H1 (cell line): Measurements from ENCODE around the gene ALDH1A2. TPM values are rescaled to one million over a fixed set of nuclear protein-coding genes. Genes with fewer than 3 reads are reported as not detected.

ENCODE experiments used
- CTCF ChIA-PET: fragments of 300-600 bp; sonication (Branson Sonifier 250); formaldehyde crosslinking; loops from one replicate; lab custom pipeline; 2021; ENCODE audit not compliant: partially characterized antibody; lab: Charles Lee
- POLR2A ChIA-PET: fragments of 300-600 bp; sonication (Branson Sonifier 250); formaldehyde crosslinking; loops from one replicate; lab custom pipeline; 2021; ENCODE audit warnings: inconsistent platforms; ENCODE audit not compliant: partially characterized antibody; lab: Charles Lee
- DNase-seq, 2 experiments: peaks; one replicate each; pipeline versions ENCODE4 v3.0.0 to v3.0.0-alpha.2; 2010 to 2022; ENCODE audit warnings: low spot score in 2 of 2, low read depth in 1 of 2, mixed read lengths in 1 of 2
- FAIRE-seq: peaks from 2 replicates; lab custom pipeline; 2011; peaks lifted over from hg19 to GRCh38; lab: Jason Lieb, UNC
- H2AFZ ChIP-seq: 2 replicates; pipeline ENCODE4 v1.8.1; 2012; ENCODE audit warnings: low read length, inconsistent platforms
- H2AK5ac ChIP-seq: 2 replicates; pipeline ENCODE4 v1.6.1; 2013; ENCODE audit warnings: low read depth, low read length
- H2BK120ac ChIP-seq: replicated peaks from 2 replicates; pipeline ENCODE3; 2013; ENCODE audit warnings: low read depth, low read length, inconsistent platforms
- H2BK12ac ChIP-seq: 2 replicates; pipeline ENCODE4 v1.6.1; 2013; ENCODE audit warnings: low read depth, low read length
- H2BK15ac ChIP-seq: 2 replicates; pipeline ENCODE4 v1.6.1; 2013; ENCODE audit warnings: low read length
- H2BK20ac ChIP-seq: 2 replicates; pipeline ENCODE4 v1.6.1; 2013; ENCODE audit warnings: low read length
- H2BK5ac ChIP-seq: 2 replicates; pipeline ENCODE4 v1.6.1; 2013; ENCODE audit warnings: low read depth, low read length
- H3K14ac ChIP-seq: 2 replicates; pipeline ENCODE4 v1.6.1; 2013; ENCODE audit warnings: inconsistent platforms; ENCODE audit not compliant: insufficient read length
- H3K18ac ChIP-seq: 2 replicates; pipeline ENCODE4 v1.6.1; 2013; ENCODE audit warnings: low read length; ENCODE audit errors: extremely low read depth
- H3K23ac ChIP-seq: 2 replicates; pipeline ENCODE4 v1.6.1; 2013; ENCODE audit warnings: inconsistent platforms; ENCODE audit not compliant: insufficient read length
- H3K23me2 ChIP-seq: 2 replicates; pipeline ENCODE4 v1.6.1; 2013; ENCODE audit warnings: low read depth, low read length
- H3K27ac ChIP-seq: 2 replicates; pipeline ENCODE4 v1.6.1; 2011; ENCODE audit warnings: low read depth, low read length, inconsistent platforms
- H3K27me3 ChIP-seq, 4 experiments: replicated peaks in 1 of 4; 1 replicate in 1 of 4; 2 replicates in 3 of 4; pipeline versions ENCODE4 v1.6.1 to v1.8.1; 2011 to 2013; ENCODE audit warnings: low read length in 3 of 4, mild to moderate bottlenecking in 3 of 4, inconsistent platforms in 2 of 4, mixed read lengths in 2 of 4, moderate library complexity in 1 of 4; ENCODE audit not compliant: control insufficient read depth in 3 of 4, insufficient read depth in 3 of 4; ENCODE audit errors: extremely low read depth in 1 of 4
- H3K36me3 ChIP-seq, 4 experiments: 2 replicates each; pipeline versions ENCODE4 v1.6.1 to v1.8.1; 2011 to 2013; ENCODE audit warnings: mild to moderate bottlenecking in 4 of 4, low read length in 3 of 4, moderate library complexity in 2 of 4, control low read depth in 1 of 4, inconsistent platforms in 1 of 4; ENCODE audit not compliant: insufficient read depth in 4 of 4, control insufficient read depth in 2 of 4
- H3K4ac ChIP-seq: replicated peaks from 2 replicates; pipeline ENCODE3; 2013; ENCODE audit warnings: low read length, low read depth, mixed read lengths, inconsistent platforms; ENCODE audit not compliant: insufficient read length
- H3K4me1 ChIP-seq, 4 experiments: replicated peaks in 1 of 4; 1 replicate in 1 of 4; 2 replicates in 3 of 4; pipeline versions ENCODE4 v1.6.1 to v1.8.1; 2011 to 2013; ENCODE audit warnings: low read length in 3 of 4, inconsistent platforms in 2 of 4, mixed read lengths in 1 of 4; ENCODE audit not compliant: insufficient read depth in 4 of 4, control insufficient read depth in 3 of 4
- H3K4me2 ChIP-seq, 2 experiments: 2 replicates each; pipeline versions ENCODE4 v1.6.1 to v1.8.1; 2011 to 2013; ENCODE audit warnings: low read depth in 2 of 2, low read length in 2 of 2, control low read depth in 1 of 2, inconsistent platforms in 1 of 2, mild to moderate bottlenecking in 1 of 2; ENCODE audit not compliant: insufficient read depth in 1 of 2
- H3K4me3 ChIP-seq, 4 experiments: fragments of 200-600, 300-600 bp in 1 of 4; sonication (generic), shearing (Covaris generic), sonication (Bioruptor Twin) in 1 of 4; 2 replicates each; pipeline versions ENCODE4 v1.5.1 to v1.8.1; 2011 to 2016; ENCODE audit warnings: low read length in 4 of 4, low read depth in 3 of 4, control low read depth in 2 of 4, inconsistent platforms in 2 of 4, mild to moderate bottlenecking in 2 of 4, mixed read lengths in 1 of 4, moderate library complexity in 1 of 4; ENCODE audit not compliant: insufficient read depth in 2 of 4; ENCODE audit errors: extremely low read depth in 1 of 4
- H3K56ac ChIP-seq: replicated peaks from 2 replicates; pipeline ENCODE3; 2013; ENCODE audit warnings: low read depth, mild to moderate bottlenecking, mixed read lengths, low read length, inconsistent platforms; ENCODE audit not compliant: insufficient read length
- H3K79me1 ChIP-seq: 2 replicates; pipeline ENCODE4 v1.6.1; 2013; ENCODE audit warnings: low read depth, low read length, control low read depth
- H3K79me2 ChIP-seq, 2 experiments: 2 replicates each; pipeline versions ENCODE4 v1.6.1 to v1.8.1; 2012 to 2013; ENCODE audit warnings: low read length in 2 of 2, mild to moderate bottlenecking in 2 of 2, inconsistent platforms in 1 of 2; ENCODE audit not compliant: insufficient read depth in 2 of 2, control insufficient read depth in 1 of 2
- H3K9ac ChIP-seq, 4 experiments: replicated peaks in 1 of 4; 1 replicate in 1 of 4; 2 replicates in 3 of 4; pipeline versions ENCODE4 v1.6.1 to v1.8.1; 2011 to 2013; ENCODE audit warnings: low read depth in 3 of 4, low read length in 3 of 4, control low read depth in 2 of 4, mild to moderate bottlenecking in 2 of 4, moderate library complexity in 2 of 4, inconsistent platforms in 1 of 4; ENCODE audit errors: extremely low read depth in 1 of 4
- H3K9me3 ChIP-seq, 2 experiments: 2 replicates each; pipeline versions ENCODE4 v1.6.1 to v1.8.1; 2012 to 2013; ENCODE audit warnings: mild to moderate bottlenecking in 2 of 2, moderate library complexity in 2 of 2, control low read depth in 1 of 2, inconsistent platforms in 1 of 2, low read depth in 1 of 2, low read length in 1 of 2, mixed read lengths in 1 of 2; ENCODE audit not compliant: insufficient read depth in 2 of 2
- H4K20me1 ChIP-seq, 2 experiments: replicated peaks in 1 of 2; 2 replicates each; pipeline versions ENCODE3 to v1.8.1; 2011 to 2013; ENCODE audit warnings: inconsistent platforms in 2 of 2, low read length in 2 of 2, mild to moderate bottlenecking in 1 of 2; ENCODE audit not compliant: insufficient read depth in 2 of 2, control insufficient read depth in 1 of 2
- H4K5ac ChIP-seq: 2 replicates; pipeline ENCODE4 v1.6.1; 2013; ENCODE audit warnings: low read length, low read depth, mixed read lengths, inconsistent platforms; ENCODE audit not compliant: insufficient read length
- H4K8ac ChIP-seq: 2 replicates; pipeline ENCODE4 v1.8.0; 2013; ENCODE audit warnings: mild to moderate bottlenecking, moderate library complexity, low read length, inconsistent platforms; ENCODE audit not compliant: insufficient read depth; ENCODE audit errors: extremely low read depth
- H4K91ac ChIP-seq: replicated peaks from 2 replicates; pipeline ENCODE3; 2013; ENCODE audit warnings: low read length, mixed read lengths, inconsistent platforms; ENCODE audit not compliant: insufficient read length
- EP300 ChIP-seq, 2 experiments: IDR thresholded peaks; 1 replicate in 1 of 2; 2 replicates in 1 of 2; pipeline ENCODE4 v1.6.1; 2011 to 2012; ENCODE audit warnings: low read depth in 2 of 2, low read length in 2 of 2, mild to moderate bottlenecking in 2 of 2, borderline replicate concordance in 1 of 2, inconsistent platforms in 1 of 2, moderate library complexity in 1 of 2
- SIX5 ChIP-seq: IDR thresholded peaks from 2 replicates; pipeline ENCODE4 v1.6.1; 2011; ENCODE audit warnings: mild to moderate bottlenecking, low read depth, low read length
- TAF7 ChIP-seq: optimal IDR thresholded peaks from 2 replicates; pipeline ENCODE3; 2011; ENCODE audit warnings: low read depth, mild to moderate bottlenecking, inconsistent platforms, low read length, moderate library complexity, borderline replicate concordance
- YY1 ChIP-seq: IDR thresholded peaks from 2 replicates; pipeline ENCODE4 v1.6.1; 2011; ENCODE audit warnings: low read depth, mild to moderate bottlenecking, low read length
- WGBS, 2 experiments: shearing (Covaris generic) in 1 of 2; methylation state at CpG; one replicate each; pipeline versions ENCODE4 v1.1.6 to v1.1.7; 2013 to 2015; ENCODE audit warnings: low lambda C conversion rate in 2 of 2, mixed read lengths in 2 of 2, inconsistent platforms in 1 of 2, low coverage in 1 of 2, missing lambda C conversion rate in 1 of 2; ENCODE audit not compliant: insufficient replicate concordance in 2 of 2, insufficient coverage in 1 of 2, insufficient read length in 1 of 2; ENCODE audit errors: extremely low coverage in 1 of 2, missing lambda C conversion rate in 1 of 2; 5-methylcytosine and 5-hydroxymethylcytosine counted together
- polyA plus RNA-seq, 7 experiments: library from polyadenylated mRNA; depleted of rRNA in 3 of 7; stranded (reverse) in 5 of 7; unstranded in 2 of 7; fragments of >200 nt in 5 of 7; fragments of 200-250 nt in 2 of 7; gene quantifications; 1 replicate in 5 of 7; 2 replicates in 1 of 7; 4 replicates in 1 of 7; pipeline versions ENCODE4 v1.2.1 to v1.2.3, GENCODE V29; 2011 to 2013; ENCODE audit warnings: missing spikeins in 2 of 7, mixed read lengths in 2 of 7
- total RNA-seq: library from RNA; stranded (reverse); fragmentation: NEBNext Ultra II Directional; extraction: Animal tissue kit (Norgen Biotek cat#: 25700); gene quantifications from 2 replicates; pipeline ENCODE4 v1.2.1, GENCODE V29; 2021
- TF ChIP-seq, protein P1 (sequence below): IDR thresholded peaks from 2 replicates; pipeline ENCODE4 v1.6.1; 2012; ENCODE audit warnings: inconsistent platforms
- TF ChIP-seq, protein P2 (sequence below): IDR thresholded peaks from 2 replicates; pipeline ENCODE4 v1.6.1; 2012; ENCODE audit warnings: low read length, inconsistent platforms

ALDH1A2 gene
- total and polyA plus RNA-seq, 2 of the 8 experiments (the other 6 are each of a cell fraction or from before 2014, with no cell fraction given), result 0.06 to 0.24 TPM

DNA sequence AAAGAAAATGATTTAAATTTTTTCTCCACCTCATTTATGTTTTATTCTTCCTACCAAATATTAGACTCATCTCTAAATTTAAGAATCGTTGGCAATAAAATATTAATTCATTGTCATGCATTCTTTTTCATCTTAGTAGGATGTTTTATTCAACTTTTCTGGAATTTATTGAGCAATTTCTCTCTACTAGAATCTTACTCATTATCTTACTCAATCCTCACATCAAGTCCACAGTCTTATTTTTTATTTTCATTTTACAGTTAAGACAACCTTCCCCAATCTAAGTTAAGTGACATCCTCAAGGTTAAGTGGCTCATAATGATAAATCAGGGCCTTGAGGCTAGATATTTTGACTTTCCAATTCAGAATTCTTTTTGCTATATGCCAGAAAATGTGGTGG lies 15.9 kb upstream of the ALDH1A2 start:
- Histone ChIP-seq H2BK20ac (no peak overlapping the region), H3K56ac (no peak overlapping the region), H3K4me2 (no peak overlapping the region), H2BK12ac (no peak overlapping the region), H3K27ac (no peak overlapping the region), H3K9me3 (no peaks in the 10 kb centered on the region), H2BK15ac (no peak overlapping the region), H3K23ac (no peak overlapping the region), H3K4me1 (peaks cover 0 to 3% (median 0%) of the 10 kb centered on the region in 4 experiments; a peak in 1 of 7 replicates), H3K79me2 (no peaks in the 10 kb centered on the region), H3K79me1 (no peaks in the 10 kb centered on the region), H2BK120ac (no peak overlapping the region), H3K9ac (no peak overlapping the region), H3K4me3 (no peak overlapping the region), H2BK5ac (no peak overlapping the region), H4K20me1 (no peaks in the 10 kb centered on the region), H3K27me3 (no peaks in the 10 kb centered on the region), H3K4ac (no peak overlapping the region), H2AFZ (no peak overlapping the region), H3K36me3 (no peaks in the 10 kb centered on the region), H4K8ac (no peak overlapping the region), H4K5ac (no peak overlapping the region), H2AK5ac (no peak overlapping the region), H3K14ac (no peak overlapping the region), H4K91ac (no peak overlapping the region), H3K18ac (no peak overlapping the region), H3K23me2 (no peaks in the 10 kb centered on the region)
- 90% methylated on average over 1 of the region's 1 CpG; no CpG with 5 or more reads in 1 of the 2 experiments for WGBS, 2 experiments
- DNase-seq, result no peak
- no peak for FAIRE-seq
- POLR2A ChIA-PET, result no interaction called here
- CTCF ChIA-PET, result interaction anchor here (5.4 kb wide), 1 partner anchor 101 kb away, joined by 39 read pairs; no protein-coding TSS in a partner anchor
- TF ChIP-seq YY1 (no peak), SIX5 (no peak), EP300 (IDR thresholded peaks at IDR 0.05; ENCODE audit: borderline replicate concordance in 1 of 2, low read depth in 2 of 2, low read length in 2 of 2) (no peak), TAF7 (no peak)
- TF ChIP-seq, protein P1, sequence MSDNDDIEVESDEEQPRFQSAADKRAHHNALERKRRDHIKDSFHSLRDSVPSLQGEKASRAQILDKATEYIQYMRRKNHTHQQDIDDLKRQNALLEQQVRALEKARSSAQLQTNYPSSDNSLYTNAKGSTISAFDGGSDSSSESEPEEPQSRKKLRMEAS, result no peak
- TF ChIP-seq, protein P2, sequence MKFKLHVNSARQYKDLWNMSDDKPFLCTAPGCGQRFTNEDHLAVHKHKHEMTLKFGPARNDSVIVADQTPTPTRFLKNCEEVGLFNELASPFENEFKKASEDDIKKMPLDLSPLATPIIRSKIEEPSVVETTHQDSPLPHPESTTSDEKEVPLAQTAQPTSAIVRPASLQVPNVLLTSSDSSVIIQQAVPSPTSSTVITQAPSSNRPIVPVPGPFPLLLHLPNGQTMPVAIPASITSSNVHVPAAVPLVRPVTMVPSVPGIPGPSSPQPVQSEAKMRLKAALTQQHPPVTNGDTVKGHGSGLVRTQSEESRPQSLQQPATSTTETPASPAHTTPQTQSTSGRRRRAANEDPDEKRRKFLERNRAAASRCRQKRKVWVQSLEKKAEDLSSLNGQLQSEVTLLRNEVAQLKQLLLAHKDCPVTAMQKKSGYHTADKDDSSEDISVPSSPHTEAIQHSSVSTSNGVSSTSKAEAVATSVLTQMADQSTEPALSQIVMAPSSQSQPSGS, result no peak
